HG03442 (cell line): ENCODE data around the gene CEP83.
"Not testable (repeated sequence)": the region's sequence is repeated elsewhere in the genome, so short reads cannot be mapped to it uniquely, and the experiment has no call there.

Experiments
- ATAC-seq: cut with Tn5 transposase; IDR thresholded peaks from one replicate; pipeline ENCODE4 v1.9.1; 2021; ENCODE audit warnings: mild to moderate bottlenecking, moderate library complexity; ENCODE audit not compliant: unreplicated experiment

CEP83 gene

GRCh38 chr12:94380507-94380906 lies 79.2 kb downstream of the CEP83 start:
- ATAC-seq, result no peak

- ATAC-seq, result no peak
Measured at GRCh38 chr12:94379479-94380113, 80.1 kb downstream of the CEP83 start.

GRCh38 chr12:94377599-94377998 lies 82.1 kb downstream of the CEP83 start:
- no peak for ATAC-seq

GRCh38 chr12:94374124-94374523 lies 85.5 kb downstream of the CEP83 start:
- no peak for ATAC-seq

- peak; percentile 72 for ATAC-seq
Measured at GRCh38 chr12:94372461-94372860, 87.2 kb downstream of the CEP83 start.

GRCh38 chr12:94362653-94363052 lies 97.0 kb downstream of the CEP83 start:
- no peak for ATAC-seq

- ATAC-seq, result no peak
Measured at GRCh38 chr12:94359761-94360160, 99.9 kb downstream of the CEP83 start.

- ATAC-seq, result no peak
Measured at GRCh38 chr12:94353130-94353529, 106.5 kb downstream of the CEP83 start.

GRCh38 chr12:94340573-94340972 lies 119.1 kb downstream of the CEP83 start:
- ATAC-seq, result no peak

- no peak for ATAC-seq
Measured at GRCh38 chr12:94338006-94338794, 121.5 kb downstream of the CEP83 start.

- ATAC-seq, result no peak
Measured at GRCh38 chr12:94336211-94336925, 123.3 kb downstream of the CEP83 start.

- ATAC-seq, result no peak
Measured at GRCh38 chr12:94333396-94333795, 126.3 kb downstream of the CEP83 start.

GRCh38 chr12:94329366-94329765 lies 130.3 kb downstream of the CEP83 start:
- no peak for ATAC-seq

- no peak for ATAC-seq
Measured at GRCh38 chr12:94327809-94328208, 131.9 kb downstream of the CEP83 start.

- no peak for ATAC-seq
Measured at GRCh38 chr12:94326727-94327126, 132.9 kb downstream of the CEP83 start.

GRCh38 chr12:94326234-94326633 lies 133.4 kb downstream of the CEP83 start:
- ATAC-seq, result no peak

- no peak for ATAC-seq
Measured at GRCh38 chr12:94322346-94322745, 137.3 kb downstream of the CEP83 start.

- ATAC-seq, result no peak
Measured at GRCh38 chr12:94320109-94320508, 139.6 kb downstream of the CEP83 start.

GRCh38 chr12:94318181-94318580 lies 141.5 kb downstream of the CEP83 start:
- ATAC-seq, result peak; percentile 59

- ATAC-seq, result not testable (repeated sequence)
Measured at GRCh38 chr12:94316600-94316999, 143.1 kb downstream of the CEP83 start.

- no peak for ATAC-seq
Measured at GRCh38 chr12:94312378-94312777, 147.3 kb downstream of the CEP83 start.

- peak; percentile 84 for ATAC-seq
Measured at GRCh38 chr12:94309373-94309772, 150.3 kb downstream of the CEP83 start.
